Measurements from ENCODE around the gene ZNF516.

Gene ZNF516

GRCh38 chr18:76463872-76464271 lies 31.2 kb downstream of the ZNF516 start:
- H3K27ac ChIP-seq = no peak overlapping the region

DNA sequence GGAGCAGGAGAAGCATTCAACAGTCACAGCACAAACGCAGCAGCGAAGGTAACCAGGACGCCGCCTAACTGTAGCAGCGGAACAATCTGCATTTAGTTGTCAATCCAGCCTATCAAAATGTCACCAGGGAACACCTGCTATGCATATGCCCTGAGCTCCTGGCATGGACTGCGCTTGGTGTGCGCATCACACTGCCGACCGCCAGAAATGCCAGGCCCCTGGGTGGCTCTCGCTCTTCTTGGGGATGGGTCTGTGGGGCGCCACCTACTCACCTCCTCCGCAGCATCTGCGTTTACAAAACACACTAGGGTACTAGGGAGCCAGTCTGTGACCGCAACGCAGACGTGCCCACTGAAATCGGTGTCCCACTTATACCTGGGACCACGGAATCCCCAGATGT lies 31.7 kb downstream of the ZNF516 start:
- TF ChIP-seq, protein P1, sequence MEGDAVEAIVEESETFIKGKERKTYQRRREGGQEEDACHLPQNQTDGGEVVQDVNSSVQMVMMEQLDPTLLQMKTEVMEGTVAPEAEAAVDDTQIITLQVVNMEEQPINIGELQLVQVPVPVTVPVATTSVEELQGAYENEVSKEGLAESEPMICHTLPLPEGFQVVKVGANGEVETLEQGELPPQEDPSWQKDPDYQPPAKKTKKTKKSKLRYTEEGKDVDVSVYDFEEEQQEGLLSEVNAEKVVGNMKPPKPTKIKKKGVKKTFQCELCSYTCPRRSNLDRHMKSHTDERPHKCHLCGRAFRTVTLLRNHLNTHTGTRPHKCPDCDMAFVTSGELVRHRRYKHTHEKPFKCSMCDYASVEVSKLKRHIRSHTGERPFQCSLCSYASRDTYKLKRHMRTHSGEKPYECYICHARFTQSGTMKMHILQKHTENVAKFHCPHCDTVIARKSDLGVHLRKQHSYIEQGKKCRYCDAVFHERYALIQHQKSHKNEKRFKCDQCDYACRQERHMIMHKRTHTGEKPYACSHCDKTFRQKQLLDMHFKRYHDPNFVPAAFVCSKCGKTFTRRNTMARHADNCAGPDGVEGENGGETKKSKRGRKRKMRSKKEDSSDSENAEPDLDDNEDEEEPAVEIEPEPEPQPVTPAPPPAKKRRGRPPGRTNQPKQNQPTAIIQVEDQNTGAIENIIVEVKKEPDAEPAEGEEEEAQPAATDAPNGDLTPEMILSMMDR (conservative IDR thresholded peaks at IDR 0.05) = no peak
- H3K27ac ChIP-seq = no peak overlapping the region

More at GRCh38 chr18:76463872-76464271, 31.2 kb downstream of the ZNF516 start:
- TF ChIP-seq, protein P1 (conservative IDR thresholded peaks at IDR 0.05) = no peak

DNA sequence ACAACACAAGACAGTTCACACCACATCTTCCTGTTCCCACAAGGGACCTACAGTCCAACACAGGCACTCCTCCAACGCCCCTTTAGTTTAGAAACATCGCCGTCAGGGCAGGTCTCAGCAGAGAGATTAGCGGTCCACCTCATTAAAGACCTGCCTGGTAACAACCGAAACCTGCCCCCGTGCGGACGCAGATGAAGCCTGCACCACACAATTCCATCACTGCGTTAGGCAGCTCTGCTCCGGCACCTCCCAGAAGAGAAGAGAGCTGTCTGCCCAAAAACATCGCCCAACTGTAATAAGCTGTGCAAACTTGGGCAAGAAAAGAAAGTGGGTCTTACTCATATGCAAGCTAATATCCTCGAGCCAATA lies 32.7 kb downstream of the ZNF516 start:
- H3K27ac ChIP-seq = no peak overlapping the region
- TF ChIP-seq, protein P1 (conservative IDR thresholded peaks at IDR 0.05) = no peak

DNA sequence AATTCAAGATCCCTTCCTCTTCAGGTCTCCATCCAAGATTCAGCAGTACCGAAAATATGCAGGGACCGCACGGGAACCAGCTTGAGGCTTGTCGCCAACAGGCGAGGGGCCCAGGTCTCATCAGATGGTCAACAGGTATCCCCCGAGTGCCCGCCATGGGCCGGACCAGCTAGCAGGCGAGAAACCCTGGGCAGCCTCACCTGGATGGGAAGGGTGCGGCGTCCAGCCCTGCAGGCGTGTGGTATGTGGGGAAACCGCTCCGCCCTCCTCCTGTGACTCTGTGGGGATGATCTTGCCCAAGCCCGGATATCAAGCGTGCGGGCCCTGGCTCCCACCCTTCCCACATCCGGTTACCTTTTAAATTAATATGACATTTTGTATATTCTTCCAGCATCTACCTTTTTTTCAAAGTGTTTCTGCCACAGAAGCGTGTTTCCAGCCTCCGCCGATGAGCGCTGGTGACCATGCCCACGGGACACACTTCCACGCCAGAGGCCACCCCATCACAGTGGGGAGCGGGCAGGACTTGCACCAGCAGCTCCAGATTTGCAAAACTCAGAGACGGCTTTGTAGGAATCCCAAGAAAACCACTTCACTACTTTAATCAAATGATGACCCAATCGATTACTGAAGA lies 33.2 kb downstream of the ZNF516 start:
- H3K27ac ChIP-seq = no peak overlapping the region

GRCh38 chr18:76461148-76461547 lies 33.9 kb downstream of the ZNF516 start:
- TF ChIP-seq, protein P1 (conservative IDR thresholded peaks at IDR 0.05) = no peak
- no peak overlapping the region for H3K27ac ChIP-seq

More for the DNA sequence above, 33.2 kb downstream of the ZNF516 start:
- TF ChIP-seq, protein P1 (conservative IDR thresholded peaks at IDR 0.05) = no peak

GRCh38 chr18:76460482-76460881 lies 34.6 kb downstream of the ZNF516 start:
- TF ChIP-seq, protein P1 (conservative IDR thresholded peaks at IDR 0.05) = no peak
- no peak overlapping the region for H3K27ac ChIP-seq

DNA sequence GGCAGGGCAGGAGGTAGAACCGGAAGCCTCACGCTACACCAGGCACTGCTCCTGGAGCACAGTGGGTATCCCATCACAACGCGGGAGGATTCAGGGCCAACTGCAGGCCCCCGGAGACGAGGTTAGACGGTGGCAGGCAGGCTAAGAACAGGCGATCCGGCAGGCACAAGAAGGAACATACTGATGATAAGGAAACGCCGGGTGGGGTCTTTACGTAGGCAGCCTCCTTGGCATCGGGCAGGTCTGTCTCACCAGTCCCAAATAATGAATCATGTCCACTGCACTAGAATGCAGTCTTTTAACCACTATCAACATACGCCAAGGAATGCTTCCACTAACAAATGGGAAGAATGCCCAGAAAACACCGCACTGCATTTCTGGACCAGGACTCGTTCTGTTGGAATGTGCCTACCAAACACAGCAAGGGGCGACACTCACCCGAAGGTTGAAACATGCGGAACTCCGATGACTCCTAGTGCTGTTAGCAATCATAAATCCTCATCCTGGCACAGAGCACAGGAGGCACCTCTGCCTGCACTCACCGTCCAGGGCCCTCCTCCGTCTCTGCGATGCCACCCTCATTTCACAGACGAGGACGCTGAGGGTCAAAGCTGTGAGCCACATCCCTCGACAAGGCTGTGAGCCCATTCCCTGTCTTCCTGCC lies 35.2 kb downstream of the ZNF516 start:
- H3K27ac ChIP-seq = no peak overlapping the region
- TF ChIP-seq, protein P1 (conservative IDR thresholded peaks at IDR 0.05) = no peak
